HepG2 (cell line): ENCODE measurements around the gene GYS1. TPM values are rescaled to one million over a fixed set of nuclear protein-coding genes. Genes with fewer than 3 reads are reported as not detected.

ENCODE experiments used
- ATAC-seq: fragments of 200-7000 bp; cut with Tn5 transposase; 3 replicates; pipeline ENCODE4 v1.9.1; 2020; ENCODE audit warnings: mild to moderate bottlenecking, moderate library complexity
- BruUV-seq: library from RNA; stranded (reverse); fragments of 400-500 nt; replicated peaks from 2 replicates; lab custom pipeline; 2021; lab: Mats Ljungman, UMichigan
- CTCF ChIA-PET: fragments of 300-600 bp; formaldehyde crosslinking; extraction: SDS; loops from one replicate; lab custom pipeline; 2021; ENCODE audit warnings: low total read pairs, inconsistent platforms, low intra/inter-chr PET ratio; lab: Yijun Ruan, JAX
- POLR2A ChIA-PET: fragments of 350-600 bp; sonication (Branson Sonifier 250); formaldehyde crosslinking; loops from one replicate; lab custom pipeline; 2020; ENCODE audit warnings: antibody characterized with exemption, inconsistent platforms; lab: Yijun Ruan, JAX
- DNase-seq: peaks from one replicate; pipeline ENCODE4 v3.0.0-alpha.2; 2015; ENCODE audit warnings: low spot score
- FAIRE-seq: peaks from 3 replicates; lab custom pipeline; 2011; peaks lifted over from hg19 to GRCh38; lab: Jason Lieb, UNC
- H2AFZ ChIP-seq: one replicate; pipeline ENCODE4 v1.6.1; 2011; ENCODE audit warnings: low read length, inconsistent platforms
- H3K27ac ChIP-seq: fragments of 300-600 bp; 3 replicates; pipeline ENCODE4 v1.8.0; 2011; ENCODE audit warnings: mixed run types, mild to moderate bottlenecking, mixed read lengths, low read length, inconsistent platforms; ENCODE audit not compliant: insufficient read depth; ENCODE audit errors: extremely low read length
- H3K27me3 ChIP-seq, 2 experiments: fragments of 200-600 bp in 1 of 2; 2 replicates in 1 of 2; 3 replicates in 1 of 2; pipeline versions ENCODE4 v1.6.0 to v1.8.0; 2011; ENCODE audit warnings: low read length in 2 of 2, mild to moderate bottlenecking in 2 of 2, moderate library complexity in 2 of 2, inconsistent platforms in 1 of 2; ENCODE audit not compliant: insufficient read depth in 2 of 2, control insufficient read depth in 1 of 2
- H3K36me3 ChIP-seq, 2 experiments: fragments of 200-600 bp in 1 of 2; replicated peaks in 1 of 2; 2 replicates in 1 of 2; 3 replicates in 1 of 2; pipeline versions ENCODE4 v1.5.1 to v1.8.0; 2011; ENCODE audit warnings: low read length in 2 of 2, inconsistent platforms in 1 of 2; ENCODE audit not compliant: insufficient read depth in 2 of 2, control insufficient read depth in 1 of 2
- H3K4me1 ChIP-seq: 2 replicates; pipeline ENCODE4 v1.5.1; 2012; ENCODE audit warnings: low read length, inconsistent platforms; ENCODE audit not compliant: insufficient read depth
- H3K4me2 ChIP-seq: 2 replicates; pipeline ENCODE4 v1.6.0; 2011; ENCODE audit warnings: low read depth, low read length, inconsistent platforms
- H3K4me3 ChIP-seq, 3 experiments: fragments of 200-600 bp in 1 of 3; sonication (generic), shearing (Covaris generic) in 1 of 3; replicated peaks in 1 of 3; 2 replicates each; pipeline ENCODE4 v1.5.1; 2011 to 2016; ENCODE audit warnings: low read length in 3 of 3, inconsistent platforms in 2 of 3, low read depth in 2 of 3, mild to moderate bottlenecking in 2 of 3, control low read depth in 1 of 3, mixed read lengths in 1 of 3; ENCODE audit not compliant: insufficient read depth in 1 of 3
- H3K79me2 ChIP-seq: one replicate; pipeline ENCODE4 v1.6.1; 2011; ENCODE audit warnings: low read length, inconsistent platforms; ENCODE audit not compliant: insufficient read depth
- H3K9ac ChIP-seq: 2 replicates; pipeline ENCODE4 v1.6.0; 2011; ENCODE audit warnings: mild to moderate bottlenecking, low read depth, low read length, inconsistent platforms; ENCODE audit not compliant: insufficient read depth
- H3K9me3 ChIP-seq: 2 replicates; pipeline ENCODE4 v1.5.1; 2012; ENCODE audit warnings: mild to moderate bottlenecking, low read length
- H4K20me1 ChIP-seq: 2 replicates; pipeline ENCODE4 v1.6.0; 2011; ENCODE audit warnings: inconsistent platforms, mild to moderate bottlenecking, low read length, moderate library complexity; ENCODE audit not compliant: insufficient read depth
- AGO2 ChIP-seq: fragments of 200-400 bp; formaldehyde crosslinking; optimal IDR thresholded peaks from 2 replicates; pipeline ENCODE3; 2017; ENCODE audit warnings: mild to moderate bottlenecking, low read depth, low read length, moderate library complexity
- ATF7-NPFF ChIP-seq: sonication (generic); formaldehyde crosslinking; IDR thresholded peaks from 2 replicates; pipeline ENCODE4 v1.8.1; 2023; ENCODE audit warnings: mild to moderate bottlenecking, low read depth, missing genetic modification reagents, moderate library complexity
- BATF2 ChIP-seq: sonication (generic); formaldehyde crosslinking; IDR thresholded peaks from 2 replicates; pipeline ENCODE4 v1.8.0; 2022; ENCODE audit warnings: mild to moderate bottlenecking, missing genetic modification reagents, moderate library complexity
- BCL3 ChIP-seq: sonication (generic); formaldehyde crosslinking; IDR thresholded peaks from 2 replicates; pipeline ENCODE4 v1.5.1; 2020; ENCODE audit warnings: mild to moderate bottlenecking, missing genetic modification reagents, moderate library complexity
- HCFC1 ChIP-seq: fragments of 150-350 bp; IDR thresholded peaks from 2 replicates; pipeline ENCODE4 v1.6.1; 2014; ENCODE audit warnings: low read depth, low read length
- HOXA3 ChIP-seq: sonication (generic); formaldehyde crosslinking; IDR thresholded peaks from 2 replicates; pipeline ENCODE4 v1.5.0; 2020; ENCODE audit warnings: missing genetic modification reagents
- MTF2 ChIP-seq: sonication (generic); formaldehyde crosslinking; IDR thresholded peaks from 2 replicates; pipeline ENCODE4 v1.5.0; 2020; ENCODE audit warnings: missing genetic modification reagents, borderline replicate concordance
- MYPOP ChIP-seq: sonication (generic); formaldehyde crosslinking; IDR thresholded peaks from 2 replicates; pipeline ENCODE4 v1.8.1; 2023; ENCODE audit warnings: mild to moderate bottlenecking, moderate library complexity, missing genetic modification reagents
- MZF1 ChIP-seq: sonication (generic); formaldehyde crosslinking; IDR thresholded peaks from 2 replicates; pipeline ENCODE4 v1.8.1; 2023; ENCODE audit warnings: mild to moderate bottlenecking, missing genetic modification reagents, borderline replicate concordance
- RBFOX2 ChIP-seq: fragments of 200-400 bp; formaldehyde crosslinking; IDR thresholded peaks from 2 replicates; pipeline ENCODE4 v1.6.1; 2017; ENCODE audit warnings: low read depth, mild to moderate bottlenecking, low read length
- SP4 ChIP-seq: sonication (generic); formaldehyde crosslinking; IDR thresholded peaks from 2 replicates; pipeline ENCODE4 v1.8.1; 2023; ENCODE audit warnings: mild to moderate bottlenecking, missing genetic modification reagents
- TP53 ChIP-seq: sonication (generic); formaldehyde crosslinking; conservative IDR thresholded peaks from 2 replicates; pipeline ENCODE4 v1.4.0; 2020; ENCODE audit warnings: missing genetic modification reagents
- ZNF343 ChIP-seq: sonication (generic); formaldehyde crosslinking; IDR thresholded peaks from 2 replicates; pipeline ENCODE4 v1.4.0; 2020; ENCODE audit warnings: mild to moderate bottlenecking, missing genetic modification reagents
- ZNF672 ChIP-seq: sonication (generic); formaldehyde crosslinking; IDR thresholded peaks from 2 replicates; pipeline ENCODE4 v1.8.1; 2022; ENCODE audit warnings: missing genetic modification reagents
- ZNF691 ChIP-seq: sonication (generic); formaldehyde crosslinking; IDR thresholded peaks from 2 replicates; pipeline ENCODE4 v1.4.0; 2020; ENCODE audit warnings: missing genetic modification reagents, low read depth, mild to moderate bottlenecking, borderline replicate concordance
- ZNF781 ChIP-seq: sonication (generic); formaldehyde crosslinking; IDR thresholded peaks from 2 replicates; pipeline ENCODE4 v1.5.1; 2020; ENCODE audit warnings: borderline replicate concordance, mild to moderate bottlenecking, missing genetic modification reagents; ENCODE audit errors: not compliant biosample characterization
- WGBS: methylation state at CpG from one replicate; pipeline ENCODE4 v1.1.6; 2017; ENCODE audit warnings: low lambda C conversion rate; 5-methylcytosine and 5-hydroxymethylcytosine counted together
- in situ Hi-C: cut with HindIII; loops from 2 replicates; pipeline ENCODE4 v1.10.0; 2017; ENCODE audit warnings: low pct_unique_long_range_greater_than_20kb; ENCODE audit not compliant: extremely low pct_ligation_motif_present
- intact Hi-C: fragments of 100-400 bp; cut with micrococcal nuclease; formaldehyde crosslinking; loops from one replicate; pipeline ENCODE4 v1.10.0; 2022; ENCODE audit not compliant: unreplicated experiment
- polyA plus RNA-seq, 8 experiments: library from polyadenylated mRNA; depleted of rRNA in 3 of 8; stranded (reverse) in 7 of 8; unstranded in 1 of 8; fragments of >200 nt; fragmentation: Illumina TruSeq in 4 of 8; extraction: Trizol in 4 of 8; gene quantifications; 2 replicates each; pipeline versions ENCODE4 v1.2.1 to v1.2.3, GENCODE V29; 2011 to 2016; ENCODE audit warnings: low read depth in 4 of 8, missing spikeins in 1 of 8, mixed read lengths in 1 of 8; ENCODE audit not compliant: insufficient read depth in 1 of 8
- total RNA-seq, 5 experiments: library from RNA; depleted of rRNA; stranded (reverse); fragments of >200 nt; fragmentation: Illumina TruSeq; extraction: Trizol; gene quantifications; 2 replicates each; pipeline ENCODE4 v1.2.3, GENCODE V29; 2016; ENCODE audit warnings: low read depth in 1 of 5

GYS1 gene
- total and polyA plus RNA-seq, 2 of the 13 experiments (the other 11 are each of a cell fraction or from before 2014, with no cell fraction given), result 18.4 to 42.1 TPM

GRCh38 chr19:48985711-48986110 lies 7.4 kb downstream of the GYS1 start:
- in situ Hi-C loops, result no loop called here
- no peak for FAIRE-seq

More at GRCh38 chr19:48985711-48986110, 7.4 kb downstream of the GYS1 start:
- H3K79me2 ChIP-seq, result peaks cover 6% of the 10 kb centered on the region
- WGBS, result 100% methylated on average over 5 of the region's 13 CpGs
- no peak overlapping the region for H3K4me2 ChIP-seq
- no peak overlapping the region for H3K9ac ChIP-seq
- intact Hi-C loops, result no loop called here
- ATAC-seq (no peak), DNase-seq (no peak)
- no peaks in the 10 kb centered on the region for H3K27me3 ChIP-seq
- H2AFZ ChIP-seq, result no peak overlapping the region
- BruUV-seq, result no TSS peak
- no peak overlapping the region for H3K27ac ChIP-seq
- H3K4me3 ChIP-seq, result no peak overlapping the region
- H3K9me3 ChIP-seq, result no peaks in the 10 kb centered on the region
- TF ChIP-seq HCFC1 (no peak), BATF2 (no peak), AGO2 (peak; percentile 27), BCL3 (CRISPR knock-in tag) (no peak), RBFOX2 (peak; percentile 22; the same call in 1 of the 2 replicates), MTF2 (CRISPR knock-in tag) (no peak), TP53 (CRISPR knock-in tag) (no peak), ATF7-NPFF (CRISPR knock-in tag) (no peak), ZNF691 (CRISPR knock-in tag) (no peak), HOXA3 (CRISPR knock-in tag) (no peak), ZNF343 (CRISPR knock-in tag) (no peak), MZF1 (CRISPR knock-in tag) (no peak), ZNF781 (CRISPR knock-in tag) (no peak), SP4 (no peak), MYPOP (CRISPR knock-in tag) (no peak), ZNF672 (no peak)
- POLR2A ChIA-PET, result interaction anchor here (2.8 kb wide), 1 partner anchor 8 kb away, joined by 9 read pairs; the partner anchor contains the start of genes GYS1 and RUVBL2
- H4K20me1 ChIP-seq, result no peaks in the 10 kb centered on the region
- H3K4me1 ChIP-seq, result peaks cover 8% of the 10 kb centered on the region
- CTCF ChIA-PET, result no interaction called here
- H3K36me3 ChIP-seq, result peaks cover 20 to 55% of the 10 kb centered on the region in 2 experiments; a peak in 4 of 5 replicates
